ENCODE results near the gene LPO. TPM values are rescaled to one million over a fixed set of nuclear protein-coding genes. Genes with fewer than 3 reads are reported as not detected.

The LPO gene
- total RNA-seq, 1 donor from 2014 or later, result 0.44 TPM

DNA sequence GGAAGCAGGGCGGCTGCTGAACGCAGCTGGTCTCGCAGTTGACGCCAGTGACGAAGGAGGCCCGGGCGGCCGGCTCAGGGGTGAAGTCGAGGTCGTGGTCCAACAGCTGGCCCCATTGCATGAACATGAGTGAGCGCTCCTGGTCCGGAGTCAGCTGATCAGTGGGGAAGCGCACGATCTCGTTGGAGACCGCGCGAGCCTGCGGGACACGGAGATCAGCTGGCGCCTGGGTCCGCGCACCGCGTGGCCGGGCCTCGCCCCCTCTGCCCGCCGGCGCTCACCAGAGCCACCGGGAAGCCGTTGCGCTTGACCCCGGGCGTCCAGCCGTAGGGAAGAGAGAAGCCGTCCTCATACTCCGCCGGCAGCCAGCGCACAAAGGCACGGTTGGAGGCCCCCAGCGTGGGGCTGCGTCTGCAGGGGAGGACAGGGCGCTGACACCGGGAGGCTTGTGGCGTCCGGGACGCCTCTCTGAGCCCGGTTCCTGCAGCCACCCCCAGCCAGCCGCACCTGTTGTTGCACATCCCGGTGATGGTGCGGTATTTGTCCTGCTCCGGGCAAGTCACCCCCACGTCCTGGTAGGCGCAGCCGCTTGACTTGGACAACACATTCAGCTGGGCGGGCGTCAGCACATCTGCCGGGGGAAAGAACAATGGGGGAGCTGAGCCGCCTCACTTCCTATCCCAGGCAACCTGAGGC lies 40.8 kb downstream of the LPO start:
- ATAC-seq, result peak; percentile 17

DNA sequence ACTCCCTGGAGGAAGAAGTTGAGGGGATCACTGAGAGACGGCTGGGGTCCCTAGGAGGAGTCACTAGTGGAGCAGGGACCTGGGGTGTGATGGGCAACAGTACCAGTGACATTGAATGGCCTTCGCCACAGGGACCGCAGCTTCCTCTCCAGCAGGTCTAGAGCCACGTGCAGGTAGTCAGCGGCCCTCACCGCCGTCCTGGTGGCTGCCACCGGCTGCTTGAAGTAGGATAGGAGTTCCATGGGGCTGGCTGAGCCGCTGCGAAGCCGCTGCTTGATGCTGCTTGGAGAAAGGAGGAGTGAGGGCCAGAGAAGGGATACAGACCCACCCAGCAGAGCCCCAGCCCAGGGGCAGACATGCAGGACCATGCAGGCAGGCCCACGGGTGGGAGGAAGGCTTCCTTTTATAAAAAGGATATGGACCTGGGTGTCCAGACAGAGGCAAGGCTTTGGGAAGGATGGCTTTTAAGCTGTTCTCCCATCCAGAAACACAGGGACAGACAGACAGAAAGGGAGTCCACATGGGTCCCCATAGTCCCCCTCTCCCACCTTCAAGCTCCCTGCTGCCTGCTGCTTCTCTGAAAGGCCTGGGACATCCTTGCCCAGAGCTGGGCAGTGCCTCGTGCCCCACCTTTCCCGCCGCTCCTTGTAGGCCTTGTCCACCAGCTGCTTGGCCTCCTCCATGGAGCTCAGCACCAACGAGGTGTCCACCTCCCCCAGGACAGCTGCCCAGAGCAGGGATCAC lies 41.5 kb downstream of the LPO start:
- ATAC-seq, result peak; percentile 16

DNA sequence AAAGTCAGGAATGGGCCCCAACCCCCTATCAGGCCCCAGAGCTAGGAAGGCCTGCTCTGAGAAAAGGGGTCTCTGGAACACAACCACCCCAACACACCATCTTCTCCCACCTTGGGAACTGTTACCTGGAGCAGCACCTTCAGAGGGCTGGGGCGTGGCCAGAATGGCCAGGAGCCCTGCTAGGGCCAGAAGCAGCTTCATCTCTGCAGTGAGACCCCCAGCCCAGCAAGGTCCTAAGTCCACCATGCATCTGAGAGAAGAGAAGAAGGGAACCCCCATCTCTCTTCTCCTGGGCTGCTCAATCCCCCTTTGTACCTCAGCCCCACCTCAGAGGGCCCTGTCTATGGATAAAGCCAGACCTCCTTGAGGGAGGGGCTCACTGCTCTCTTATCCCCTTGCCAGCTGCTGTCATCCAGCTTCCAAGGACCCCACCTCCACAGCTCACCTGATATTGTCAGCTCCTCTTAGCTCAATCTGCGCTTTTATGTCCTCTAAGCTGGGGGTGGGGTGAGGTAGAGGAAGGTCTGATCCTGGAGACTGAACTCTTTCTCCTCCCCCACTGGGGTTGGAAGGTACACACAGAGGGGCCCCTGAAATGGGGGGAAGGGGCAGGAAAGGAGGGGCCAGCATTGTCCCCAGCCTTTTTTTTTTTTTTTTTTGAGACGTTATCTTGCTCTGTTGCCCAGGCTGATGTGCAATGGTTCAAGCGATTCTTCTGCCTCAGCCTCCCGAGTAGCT lies 42.3 kb downstream of the LPO start, which contains the start of gene MPO:
TSS of gene MPO (minus strand) at position 456 of the 738 bp plus-strand sequence. CDS start at position 279, 177 bp downstream.
- no peak for ATAC-seq

DNA sequence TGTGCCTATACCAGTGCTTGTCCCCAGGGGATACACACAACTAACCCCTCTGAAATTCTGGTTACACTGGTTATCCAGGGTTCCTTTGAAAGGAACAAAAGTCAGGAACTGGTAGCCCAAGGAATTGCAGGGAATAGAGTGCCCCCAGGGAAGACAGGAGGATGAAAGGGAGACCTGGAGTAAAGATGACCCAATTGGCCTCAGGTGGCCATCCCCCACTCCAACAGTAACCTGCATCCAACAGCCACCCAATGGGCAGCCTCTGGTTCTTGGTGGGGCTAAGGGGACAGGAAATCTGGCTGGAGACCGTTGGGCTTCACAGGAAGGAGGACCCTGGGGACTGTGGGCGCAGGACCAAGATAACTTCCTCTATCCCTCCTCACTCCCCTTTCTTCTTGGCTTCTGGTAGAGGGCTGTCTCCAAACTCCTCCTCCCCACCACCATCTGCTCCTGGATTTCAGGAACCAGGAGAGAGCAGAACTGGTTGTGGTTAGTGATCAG lies 43.2 kb downstream of the LPO start:
- ATAC-seq, result no peak

DNA sequence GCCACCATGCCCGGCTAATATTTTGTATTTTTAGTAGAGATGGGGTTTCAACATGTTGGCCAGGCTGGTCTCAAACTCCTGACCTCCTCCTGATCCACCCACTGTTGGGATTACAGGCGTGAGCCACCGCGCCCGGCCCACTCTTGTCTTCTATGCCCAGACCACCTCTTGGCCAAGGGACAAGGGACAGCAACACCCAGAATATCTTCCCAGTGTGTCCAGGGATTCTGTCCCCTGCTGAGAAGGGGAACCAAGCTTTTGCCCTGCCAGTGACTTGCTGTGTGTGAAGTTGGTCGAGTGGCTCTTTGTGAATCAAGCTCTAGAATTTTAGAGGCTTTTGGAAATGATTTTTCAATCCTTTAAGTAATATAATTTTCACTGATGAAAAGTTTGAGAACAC lies 44.1 kb downstream of the LPO start:
- ATAC-seq, result no peak

DNA sequence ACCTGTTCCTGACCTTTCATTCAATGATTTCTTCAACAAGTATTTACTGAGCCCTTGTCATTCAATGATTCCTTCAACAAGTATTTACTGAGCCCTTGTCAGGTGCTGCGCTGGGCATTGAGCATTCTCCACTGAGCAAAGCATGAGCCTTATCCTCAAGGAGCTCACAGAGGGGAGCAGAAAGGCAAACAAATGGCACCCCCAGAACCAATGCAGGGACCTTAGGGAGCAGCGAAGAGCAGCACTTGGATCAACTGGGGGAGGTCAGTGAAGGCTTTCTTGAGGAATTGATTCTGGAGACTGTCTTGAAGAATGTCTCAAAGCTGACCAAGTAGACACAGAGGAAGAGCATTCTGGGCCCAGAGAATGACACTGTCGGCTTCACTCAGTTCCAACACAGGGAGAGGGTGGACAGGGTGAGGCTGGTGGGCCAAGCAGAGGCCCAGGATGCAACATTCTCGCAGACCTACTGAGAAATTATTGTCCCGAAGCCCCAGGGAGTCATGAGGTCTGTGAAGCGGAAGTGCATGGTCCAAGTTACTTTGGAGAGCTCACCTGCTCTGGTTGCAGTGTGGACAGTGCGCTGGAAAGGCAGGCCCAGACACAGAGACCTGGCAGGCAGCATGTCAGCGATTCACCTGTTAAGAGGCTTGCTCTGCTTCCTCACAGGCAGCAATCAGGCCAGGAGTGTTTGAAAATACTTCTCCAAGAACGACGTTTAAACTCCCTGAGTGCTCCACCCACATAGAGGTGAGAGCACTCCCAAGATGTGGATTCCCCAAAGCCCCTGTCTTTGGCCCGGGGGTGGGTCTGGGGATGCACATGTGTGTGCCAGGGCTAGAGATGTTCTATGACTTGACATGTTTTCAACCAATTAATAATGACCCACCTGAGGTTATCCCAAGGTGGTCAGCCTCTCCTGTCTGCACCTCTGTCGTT lies 45.6 kb downstream of the LPO start:
- ATAC-seq, result no peak

DNA sequence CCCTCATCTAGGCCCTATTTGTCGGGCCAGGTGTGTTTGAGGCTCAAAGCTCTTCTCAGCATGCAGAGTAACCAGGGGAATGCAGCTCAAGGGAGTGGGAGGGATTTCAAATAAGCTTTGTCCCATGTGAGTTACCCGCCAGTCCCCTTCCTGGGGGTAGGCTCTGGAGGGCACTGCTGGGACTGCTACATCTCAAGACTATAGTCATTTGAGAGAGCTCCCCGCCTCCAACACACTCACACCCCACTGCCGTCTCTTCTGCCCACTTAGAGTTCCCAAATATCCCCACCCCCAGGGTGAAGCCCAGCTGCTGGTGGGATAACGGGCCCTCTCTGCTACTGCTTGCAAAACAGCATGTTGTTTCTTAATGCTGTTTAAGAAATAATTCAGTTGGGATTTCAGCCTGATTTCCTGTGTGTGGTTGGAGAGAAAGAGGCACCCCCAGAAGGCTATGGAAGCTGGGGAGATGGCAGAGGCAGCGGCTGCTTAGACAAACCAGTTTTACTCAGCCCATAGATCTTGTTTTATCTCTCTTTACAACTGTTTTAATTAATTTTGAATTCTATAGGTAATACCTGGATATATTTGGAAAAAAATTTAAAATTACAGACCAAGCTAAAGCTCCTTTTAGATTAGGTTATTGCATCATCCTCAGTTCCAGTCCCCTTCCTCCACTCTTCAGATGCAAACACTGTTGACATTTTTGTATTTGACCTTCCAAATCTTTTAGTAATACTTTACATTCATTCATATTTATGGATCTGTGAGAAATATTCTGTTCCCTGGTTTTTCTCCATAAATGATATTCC lies 46.4 kb downstream of the LPO start:
- no peak for ATAC-seq

DNA sequence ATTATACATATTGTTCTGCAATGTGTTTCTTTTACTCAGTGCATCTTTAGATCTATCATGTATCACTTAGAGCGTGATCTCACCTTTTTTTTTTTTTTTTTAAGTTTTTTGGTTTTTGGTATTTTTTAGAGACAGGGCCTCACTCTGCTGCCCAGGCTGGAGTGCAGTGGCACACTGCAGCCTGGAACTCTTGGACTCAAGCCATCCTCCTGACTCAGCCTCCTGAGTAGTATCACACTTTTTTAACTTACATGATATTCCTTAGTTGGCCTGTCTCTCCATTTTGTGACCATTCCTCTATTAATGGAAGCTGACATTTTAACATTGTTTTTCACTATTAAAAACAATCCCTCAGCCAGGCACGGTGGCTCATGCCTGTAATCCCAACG lies 47.0 kb downstream of the LPO start:
- no peak for ATAC-seq

DNA sequence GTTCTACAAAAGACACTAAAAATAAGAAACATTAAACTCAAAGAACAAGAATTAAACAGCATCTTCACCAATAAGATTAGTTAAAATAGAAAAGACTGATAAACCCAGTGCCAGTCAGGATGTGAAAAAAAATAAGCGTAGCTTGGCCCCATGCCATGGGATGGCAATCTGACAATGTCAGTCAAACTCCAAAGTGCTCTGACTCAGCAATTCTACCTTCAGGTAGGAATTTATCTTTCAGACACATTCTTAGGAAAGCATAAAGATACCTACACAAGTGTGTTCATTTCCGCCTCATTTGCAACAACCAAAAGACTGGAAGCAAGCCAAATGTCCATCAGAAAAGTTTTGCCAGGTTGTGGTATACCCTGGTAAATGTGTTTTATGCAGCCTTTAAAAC lies 51.5 kb downstream of the LPO start:
- ATAC-seq, result no peak

DNA sequence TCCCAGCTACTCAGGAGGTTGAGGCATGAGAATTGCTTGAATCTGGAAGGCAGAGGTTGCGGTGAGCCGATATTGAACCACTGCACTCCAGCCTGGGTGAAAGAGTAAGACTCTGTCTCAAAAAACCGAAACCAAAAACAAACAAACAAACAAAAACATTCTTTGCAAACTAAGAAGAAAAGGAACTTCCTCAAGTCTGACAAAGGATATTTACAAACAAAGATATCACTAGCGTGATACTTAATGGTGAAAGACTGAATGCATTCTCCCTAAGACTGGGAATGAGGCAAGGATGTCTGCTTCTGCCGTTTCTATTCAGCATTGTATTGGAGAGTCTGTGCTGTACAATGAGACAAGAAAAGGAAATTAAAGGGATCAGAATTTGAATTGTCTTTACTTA lies 52.9 kb downstream of the LPO start:
- ATAC-seq, result no peak

DNA sequence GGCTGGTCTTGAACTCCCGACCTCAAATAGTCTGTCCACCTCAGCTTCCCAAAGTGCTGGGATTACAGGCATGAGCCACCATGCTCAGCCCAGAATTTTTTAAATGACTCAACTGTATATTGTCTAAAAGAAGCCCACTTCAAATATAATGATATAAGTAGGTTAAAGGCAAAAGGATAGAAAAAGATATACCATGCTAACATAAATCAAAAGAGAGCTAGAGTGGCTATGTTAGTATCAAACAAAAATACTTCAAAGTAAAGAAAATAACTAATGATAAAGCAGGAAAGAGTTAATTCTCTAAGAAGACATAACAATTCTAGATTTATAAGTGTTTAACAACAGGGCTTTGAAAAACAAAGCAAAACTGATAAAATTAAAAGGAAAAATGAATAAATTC lies 55.6 kb downstream of the LPO start:
- ATAC-seq, result no peak

DNA sequence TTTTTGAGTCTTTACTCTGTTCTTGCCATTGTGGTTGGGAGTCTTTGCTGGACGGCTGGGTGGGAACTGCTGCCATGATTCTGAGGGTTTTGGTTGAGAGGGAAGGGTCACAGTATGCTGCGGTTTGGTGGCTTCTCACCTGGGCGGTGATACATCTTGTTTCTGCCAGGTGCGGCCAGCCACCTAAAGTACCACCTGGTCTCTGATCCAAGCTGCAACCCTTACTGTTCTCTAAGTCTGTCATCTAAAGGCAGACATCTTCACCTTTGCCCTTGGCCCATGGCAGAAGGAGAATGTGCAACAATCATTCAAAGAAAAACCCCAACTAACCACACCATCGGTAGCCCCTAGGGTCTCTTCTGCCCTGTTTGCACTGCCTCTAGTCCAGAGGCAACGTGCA lies 62.0 kb downstream of the LPO start:
- no peak for ATAC-seq

DNA sequence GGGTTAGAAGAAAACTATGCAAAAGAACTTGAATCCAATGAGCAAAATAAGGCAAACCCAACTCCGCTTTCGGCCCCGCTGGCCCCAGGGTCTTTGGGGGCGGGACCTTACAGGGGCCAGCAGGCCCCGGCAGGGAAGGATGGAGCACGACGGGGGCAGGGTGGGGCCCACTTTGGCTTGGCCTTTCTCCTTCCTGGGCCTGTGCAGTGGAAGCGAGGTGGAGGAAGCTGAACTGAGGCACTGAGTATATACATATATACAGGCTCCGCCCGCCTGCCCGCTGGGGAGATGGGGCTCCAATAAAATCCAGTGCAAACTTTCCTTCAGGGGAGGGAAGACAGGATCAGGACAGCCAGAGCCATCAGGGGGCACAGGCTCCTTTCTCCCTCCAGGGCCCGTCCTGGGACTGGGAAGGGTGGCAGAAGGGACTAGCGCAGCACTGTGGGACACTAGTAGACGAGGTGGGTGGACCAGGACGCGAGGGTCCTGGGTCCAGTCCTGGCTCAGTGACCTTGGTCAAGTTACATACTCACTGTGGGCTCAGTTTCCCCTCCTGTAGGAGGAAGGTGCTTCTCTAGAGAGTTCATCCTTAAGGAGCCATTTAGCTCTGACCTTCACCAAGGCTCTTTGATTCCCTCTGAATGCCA lies 63.2 kb downstream of the LPO start:
- ATAC-seq, result no peak

DNA sequence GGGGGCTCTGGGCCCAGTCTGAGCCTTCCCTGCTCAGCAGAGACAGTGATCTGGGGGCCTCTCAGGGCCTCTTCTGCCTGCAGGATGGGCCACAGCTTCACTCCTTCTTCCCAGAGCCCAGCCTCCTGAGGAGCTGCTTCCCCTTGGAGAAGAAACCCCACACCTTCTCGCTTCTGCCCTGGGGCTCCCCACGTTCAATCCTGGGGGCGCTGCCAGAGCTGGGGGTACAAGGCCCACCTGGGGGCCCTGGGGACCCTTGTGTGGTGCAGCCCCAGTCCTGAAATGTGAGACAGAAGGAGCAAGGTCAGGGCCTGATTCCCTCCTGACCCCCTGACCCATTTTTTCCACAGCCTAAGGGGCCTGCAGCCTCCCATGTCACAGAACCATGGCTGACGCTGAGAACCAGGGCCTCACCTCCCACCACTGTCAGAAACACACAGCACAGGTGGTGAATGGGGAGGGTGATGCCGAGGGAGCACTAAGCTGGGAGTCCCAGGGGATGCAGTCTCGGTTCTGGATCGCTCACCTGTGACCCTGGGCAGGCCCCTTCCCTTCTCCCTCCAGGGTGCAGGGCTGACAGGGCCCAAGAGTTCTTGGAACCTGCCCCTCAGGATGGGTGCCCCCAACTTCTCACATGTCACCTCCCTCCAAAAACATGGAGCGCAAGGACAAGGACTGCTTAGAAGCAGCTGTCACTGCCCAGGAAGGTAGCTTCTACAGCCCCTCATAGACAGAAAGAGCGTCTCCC lies 64.0 kb downstream of the LPO start:
- no peak for ATAC-seq

DNA sequence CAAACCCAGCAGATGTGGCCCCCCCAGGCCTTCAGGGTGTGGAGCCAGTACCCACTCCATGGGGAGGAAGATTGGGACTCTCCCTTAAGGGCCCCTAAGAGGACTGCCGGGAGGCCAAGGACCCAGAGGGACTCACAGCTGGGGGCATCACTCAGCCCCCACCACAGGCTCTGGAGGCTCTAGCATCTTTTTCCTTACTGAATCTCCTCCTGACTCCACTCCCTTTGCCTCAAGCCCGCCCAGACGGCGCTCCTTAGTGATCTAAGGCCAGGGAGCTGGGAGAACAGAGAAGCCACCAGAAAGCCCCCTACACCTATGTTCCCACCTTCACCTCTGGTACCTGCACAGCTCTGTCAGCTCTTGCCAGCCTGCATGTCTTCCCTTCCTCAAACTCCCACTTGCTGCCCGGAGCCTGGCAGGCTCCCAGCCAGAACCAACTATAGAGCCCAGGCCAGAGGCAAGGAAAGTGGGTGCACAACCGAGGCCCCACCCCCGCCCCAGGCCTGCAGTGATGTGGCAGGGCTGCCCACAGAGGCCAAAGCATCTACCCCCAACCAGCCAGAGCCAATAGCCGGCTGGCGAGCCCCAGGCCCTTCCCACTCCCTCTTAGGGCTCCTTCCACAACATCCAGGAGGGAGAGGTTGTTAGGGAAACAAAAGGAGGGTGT lies 64.7 kb downstream of the LPO start:
- ATAC-seq, result no peak

DNA sequence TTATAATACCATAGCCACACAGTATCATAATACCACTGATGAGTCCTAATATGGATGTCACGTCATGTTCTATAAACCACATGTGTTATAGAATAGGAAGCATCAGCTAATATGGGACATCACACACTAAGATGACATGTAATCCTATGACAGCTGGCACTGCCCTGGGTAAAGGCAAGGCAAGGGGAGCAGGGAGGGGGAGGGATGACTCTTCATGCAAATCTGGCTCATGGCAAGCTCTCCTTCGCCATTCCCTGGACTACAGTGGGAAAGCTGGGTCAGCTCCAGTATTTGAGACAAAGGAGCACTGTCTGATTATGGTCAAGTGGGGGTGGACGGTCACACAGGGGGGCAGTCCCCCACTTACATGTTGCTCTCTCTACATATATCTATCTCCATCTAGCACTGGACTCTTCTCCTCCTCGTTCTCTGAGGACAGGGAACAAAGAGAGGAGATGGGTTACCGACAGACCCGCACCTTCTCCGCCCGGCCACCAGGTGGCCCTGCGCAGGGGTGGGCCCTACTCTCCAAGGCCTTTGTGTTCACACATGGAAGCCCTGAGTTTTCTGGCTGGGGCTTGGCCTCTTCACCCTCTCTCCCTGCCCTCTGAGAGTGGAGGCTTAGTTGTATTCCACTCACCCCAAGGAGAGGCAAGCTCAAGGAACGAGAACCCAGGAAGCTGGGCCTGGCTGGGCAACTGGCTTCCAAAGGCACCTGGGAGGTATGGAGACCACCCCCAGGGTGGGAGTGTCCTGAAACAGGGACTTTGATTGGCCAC lies 65.8 kb downstream of the LPO start:
- ATAC-seq, result peak; percentile 81

DNA sequence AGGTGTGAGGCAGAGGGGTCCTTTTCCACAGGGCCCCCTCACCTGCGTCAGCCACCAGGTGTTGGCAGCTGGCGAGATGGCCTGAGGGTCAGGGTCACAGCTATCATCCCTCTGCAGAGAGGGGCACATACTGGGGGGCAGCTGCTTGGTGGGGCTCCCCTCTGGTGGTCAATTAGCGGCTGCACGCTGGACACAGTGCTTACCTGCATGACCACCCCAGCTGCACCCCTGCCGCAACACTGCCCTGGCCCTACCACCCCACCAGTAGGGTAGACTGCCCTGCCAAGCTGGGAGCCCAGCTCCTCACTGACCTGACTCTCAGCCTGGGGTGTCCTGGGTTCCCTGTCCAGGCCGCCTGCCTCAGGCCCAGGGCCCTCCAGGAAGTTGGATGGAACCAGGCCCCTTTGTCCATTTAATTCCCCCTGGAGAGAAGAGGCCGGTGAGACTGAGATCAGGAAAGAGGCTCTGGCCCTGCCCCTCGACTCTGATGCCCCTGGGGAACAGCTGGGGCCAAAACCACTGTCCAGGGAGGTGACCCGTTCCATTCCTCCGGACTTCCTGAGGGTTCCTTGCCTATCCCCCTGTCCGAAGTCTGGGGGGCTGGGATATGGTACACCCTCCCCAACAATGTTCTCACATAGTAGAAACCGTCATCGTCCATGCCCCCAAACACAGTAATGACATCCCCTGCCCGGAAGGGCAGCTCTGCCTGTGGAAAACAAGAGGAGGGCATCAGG lies 66.5 kb downstream of the LPO start:
- no peak for ATAC-seq

DNA sequence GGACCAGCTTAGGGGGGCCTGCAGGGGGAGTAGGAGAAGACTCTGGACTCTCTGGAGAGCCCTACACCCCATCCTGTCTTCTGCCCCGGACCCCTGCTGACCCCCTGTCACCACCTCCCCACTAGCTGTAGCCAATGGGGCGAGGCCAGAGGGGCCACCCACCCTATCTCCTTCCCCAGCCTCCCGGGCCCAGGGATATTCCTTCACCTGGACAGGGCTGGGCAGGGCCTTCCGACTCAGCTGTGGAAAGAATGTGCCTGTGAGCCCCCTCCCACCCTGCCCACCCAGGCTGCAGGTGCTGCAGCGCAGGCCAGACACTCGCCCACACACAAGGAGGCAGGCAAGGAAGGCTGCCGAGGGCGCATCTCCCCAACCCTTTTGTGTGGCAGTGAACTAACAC lies 67.2 kb downstream of the LPO start:
- no peak for ATAC-seq
